HG03039 (cell line): Measurements from ENCODE around the gene KCNK13.
"Not testable (repeated sequence)": the region's sequence is repeated elsewhere in the genome, so short reads cannot be mapped to it uniquely, and the experiment has no call there.

ENCODE experiments used
- ATAC-seq: cut with Tn5 transposase; IDR thresholded peaks from one replicate; pipeline ENCODE4 v1.9.1; 2021; ENCODE audit warnings: mild to moderate bottlenecking, moderate library complexity; ENCODE audit not compliant: unreplicated experiment

KCNK13 gene

GRCh38 chr14:90060965-90061684 is 669 bp upstream of the KCNK13 start:
- no peak for ATAC-seq

- ATAC-seq: no peak
Observed at GRCh38 chr14:90062127-90062794, 467 bp downstream of the KCNK13 start.

GRCh38 chr14:90062822-90063539 is 1.2 kb downstream of the KCNK13 start:
- no peak for ATAC-seq

- ATAC-seq: no peak
Observed at GRCh38 chr14:90072350-90072749, 10.6 kb downstream of the KCNK13 start.

GRCh38 chr14:90079576-90079975 is 17.8 kb downstream of the KCNK13 start:
- no peak for ATAC-seq

GRCh38 chr14:90087433-90087832 is 25.6 kb downstream of the KCNK13 start:
- no peak for ATAC-seq

GRCh38 chr14:90088176-90088575 is 26.4 kb downstream of the KCNK13 start:
- no peak for ATAC-seq

- ATAC-seq: not testable (repeated sequence)
Observed at GRCh38 chr14:90089486-90089885, 27.7 kb downstream of the KCNK13 start.

- ATAC-seq: no peak
Observed at GRCh38 chr14:90091393-90091792, 29.6 kb downstream of the KCNK13 start.

- ATAC-seq: no peak
Observed at GRCh38 chr14:90093942-90094595, 32.3 kb downstream of the KCNK13 start.

GRCh38 chr14:90095096-90095495 is 33.3 kb downstream of the KCNK13 start:
- ATAC-seq: no peak

- ATAC-seq: no peak
Observed at GRCh38 chr14:90096566-90096965, 34.8 kb downstream of the KCNK13 start.

GRCh38 chr14:90103808-90104207 is 42.0 kb downstream of the KCNK13 start:
- no peak for ATAC-seq

- ATAC-seq: no peak
Observed at GRCh38 chr14:90105756-90106155, 44.0 kb downstream of the KCNK13 start.

GRCh38 chr14:90107789-90108188 is 46.0 kb downstream of the KCNK13 start:
- no peak for ATAC-seq

- ATAC-seq: no peak
Observed at GRCh38 chr14:90109858-90110257, 48.1 kb downstream of the KCNK13 start.

- ATAC-seq: no peak
Observed at GRCh38 chr14:90111895-90112534, 50.2 kb downstream of the KCNK13 start.

- ATAC-seq: no peak
Observed at GRCh38 chr14:90114554-90114953, 52.8 kb downstream of the KCNK13 start.

- ATAC-seq: no peak
Observed at GRCh38 chr14:90115780-90116179, 54.0 kb downstream of the KCNK13 start.

GRCh38 chr14:90116444-90116843 is 54.6 kb downstream of the KCNK13 start:
- ATAC-seq: no peak

GRCh38 chr14:90118027-90118426 is 56.2 kb downstream of the KCNK13 start:
- no peak for ATAC-seq
